Astrocyte of the spinal cord (primary cell): ENCODE measurements around the gene EPB41L4B.

Source experiments
- DNase-seq: peaks from one replicate; pipeline ENCODE4 v3.0.0; 2011; ENCODE audit warnings: low read depth, low spot score
- H3K4me3 ChIP-seq: 2 replicates; pipeline ENCODE4 v1.5.1; 2011; ENCODE audit warnings: low read depth, mild to moderate bottlenecking, low read length, moderate library complexity
- CTCF ChIP-seq: IDR thresholded peaks from 2 replicates; pipeline ENCODE4 v1.5.1; 2012; ENCODE audit warnings: low read depth, mild to moderate bottlenecking, low read length, inconsistent platforms
- in situ Hi-C: cut with HindIII; loops from 2 replicates; pipeline ENCODE4 v1.10.0; 2017; ENCODE audit warnings: low sequenced_read_pairs

EPB41L4B gene

DNA sequence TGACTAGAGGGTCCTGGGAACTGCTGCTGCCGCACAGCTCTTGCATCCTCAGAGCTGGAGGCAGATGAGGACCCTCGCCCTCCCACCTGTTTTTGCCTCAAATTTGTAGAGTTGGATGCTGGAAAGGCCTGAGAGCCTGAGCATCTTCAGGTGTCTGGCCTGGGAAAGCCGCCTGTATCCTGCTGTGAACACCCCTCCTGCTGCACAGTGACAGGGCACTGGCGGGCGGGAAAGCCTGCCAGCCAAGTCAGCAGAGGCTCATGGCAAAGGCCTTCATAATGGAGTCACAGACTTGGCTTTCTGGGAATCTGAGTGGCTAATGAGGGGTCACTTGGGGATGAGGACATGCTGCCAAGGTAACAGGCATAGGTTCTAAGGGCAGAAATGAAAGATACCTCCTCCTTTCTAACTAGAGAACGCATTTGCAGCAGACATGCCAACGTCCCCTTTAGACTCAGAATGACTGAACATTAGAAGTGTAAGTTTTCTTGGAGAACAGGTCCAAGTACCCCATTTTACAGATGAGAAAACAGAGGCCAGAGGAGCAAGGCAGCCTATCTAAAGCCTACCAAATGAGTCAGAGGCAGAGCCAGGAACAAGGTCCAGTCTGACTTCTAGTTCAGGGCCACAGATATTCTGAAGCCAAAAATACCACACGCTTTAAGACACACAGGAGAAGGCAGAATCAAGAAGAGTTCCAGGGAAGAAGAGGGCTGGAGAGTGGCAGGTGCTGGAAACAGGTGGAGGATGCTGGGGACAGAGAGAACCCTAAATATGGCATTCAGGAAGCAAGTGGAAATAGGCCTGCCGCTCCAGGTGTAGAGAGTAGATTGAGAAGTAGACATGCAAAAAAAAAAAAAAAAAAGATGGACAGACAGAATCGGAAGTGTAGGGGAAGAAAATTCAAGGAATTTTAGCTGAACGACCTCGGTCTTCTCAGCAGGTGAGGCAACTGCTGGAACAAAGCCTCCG is 44.1 kb downstream of the EPB41L4B start:
- no peak overlapping the region for H3K4me3 ChIP-seq
- DNase-seq, result no peak
- TF ChIP-seq CTCF, result no peak
- in situ Hi-C loops, result no loop called here

DNA sequence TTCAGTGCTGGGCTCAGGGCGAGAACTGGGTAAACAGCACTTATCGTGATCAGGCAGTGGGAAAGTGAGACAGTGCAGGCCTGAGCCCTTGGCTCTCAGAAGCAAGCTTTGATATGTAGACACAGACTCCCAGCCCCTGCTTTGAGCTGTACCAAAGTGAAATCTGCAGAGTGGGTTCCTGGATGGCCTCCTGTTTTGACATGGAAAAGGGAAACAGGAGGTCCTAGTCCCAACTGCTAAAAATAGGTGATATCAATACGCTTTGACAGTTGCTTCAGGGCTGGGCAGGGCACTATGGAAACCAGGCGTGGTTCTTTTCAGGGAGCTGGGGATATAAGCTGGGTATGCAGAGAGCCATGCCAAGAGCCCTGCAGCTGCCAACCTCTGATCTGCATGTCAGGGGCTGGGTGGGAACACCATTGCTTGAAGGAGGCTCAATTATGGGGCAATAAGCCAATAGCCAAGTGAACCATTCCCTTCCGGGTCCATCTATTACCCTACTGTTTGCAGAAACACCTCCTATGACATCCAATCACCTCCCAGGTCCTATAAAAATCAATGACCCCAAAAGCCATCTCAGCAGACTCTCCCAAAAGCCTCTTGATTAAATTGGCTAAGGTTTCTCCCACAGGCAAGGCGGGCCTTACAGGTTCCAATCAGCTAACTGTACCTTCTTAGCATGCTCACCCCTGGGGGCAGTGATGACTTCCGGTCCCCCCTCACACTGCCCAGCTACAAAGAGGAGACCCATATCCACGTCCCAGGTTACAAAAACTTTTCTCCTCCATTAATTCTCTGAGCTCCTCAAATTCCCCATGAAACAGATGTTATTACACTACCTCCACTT is 45.8 kb downstream of the EPB41L4B start:
- no peak for DNase-seq
- in situ Hi-C loops, result no loop called here
- no peak for TF ChIP-seq CTCF
- H3K4me3 ChIP-seq, result no peak overlapping the region

DNA sequence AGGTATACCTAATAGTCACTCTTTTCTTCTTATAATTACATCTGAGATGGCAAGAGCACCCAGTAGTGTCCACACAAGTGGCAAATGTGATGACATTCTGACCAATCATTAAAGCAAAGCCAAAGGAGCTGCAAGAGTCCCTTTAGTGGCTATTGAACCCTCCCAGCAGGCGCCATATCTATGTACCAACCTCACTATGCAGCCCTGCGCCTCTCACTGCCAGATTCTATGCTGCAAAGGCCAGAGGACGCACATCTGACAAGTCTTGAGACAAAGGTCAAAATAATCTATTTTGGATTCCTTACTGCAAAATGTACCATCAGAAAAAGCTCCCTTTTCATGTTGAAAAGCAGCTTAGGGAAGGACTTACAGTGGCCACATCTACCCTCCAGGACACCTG is 47.0 kb downstream of the EPB41L4B start:
- no peak for TF ChIP-seq CTCF
- no peak for DNase-seq
- no peak overlapping the region for H3K4me3 ChIP-seq
- in situ Hi-C loops, result no loop called here

DNA sequence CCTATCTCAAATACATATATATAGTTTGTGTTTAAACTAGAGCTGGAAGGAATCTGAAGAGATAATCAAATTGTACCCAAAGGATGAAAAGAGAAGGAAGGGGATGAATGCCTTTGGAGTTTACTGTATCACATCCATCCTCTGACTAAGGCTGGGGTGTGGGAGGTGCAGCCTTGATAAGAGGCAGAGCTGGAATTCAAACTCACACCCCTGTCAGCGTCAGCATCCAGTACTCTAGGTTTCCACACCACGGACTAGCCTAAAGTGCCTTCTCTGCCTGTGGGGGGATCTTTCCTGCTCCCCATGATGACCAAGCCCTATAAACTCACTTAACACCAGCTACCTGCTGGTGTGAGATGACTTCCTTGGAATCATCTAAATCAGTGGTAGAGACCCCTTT is 48.1 kb downstream of the EPB41L4B start:
- no peak for DNase-seq
- in situ Hi-C loops, result no loop called here
- TF ChIP-seq CTCF, result no peak
- no peak overlapping the region for H3K4me3 ChIP-seq

- TF ChIP-seq CTCF, result no peak
- DNase-seq, result no peak
- in situ Hi-C loops, result no loop called here
- no peak overlapping the region for H3K4me3 ChIP-seq
Measured at GRCh38 chr9:109272045-109272444, 48.8 kb downstream of the EPB41L4B start.

GRCh38 chr9:109270971-109271925 is 49.6 kb downstream of the EPB41L4B start:
- no peak for TF ChIP-seq CTCF
- no peak overlapping the region for H3K4me3 ChIP-seq
- DNase-seq, result no peak
- in situ Hi-C loops, result no loop called here
